Measurements from ENCODE around the gene MED12L.

DNA sequence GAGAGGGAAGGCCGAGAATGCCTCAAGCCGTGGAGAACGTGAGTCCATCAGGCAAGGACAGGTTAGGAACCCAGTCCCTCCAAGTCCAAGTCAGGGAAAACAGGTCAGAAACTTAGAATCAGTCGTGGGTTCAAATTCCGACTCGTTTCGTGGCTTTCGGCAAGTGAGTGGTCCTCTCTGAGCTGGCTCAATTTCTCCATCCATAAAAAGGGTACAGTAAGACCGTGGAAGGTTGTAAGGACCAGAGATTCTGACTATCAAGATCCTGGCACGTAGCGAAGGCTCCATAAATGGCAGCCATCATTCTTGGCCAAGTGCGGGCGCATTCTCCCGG is 604 bp upstream of the MED12L start:
- TF ChIP-seq, protein P1, sequence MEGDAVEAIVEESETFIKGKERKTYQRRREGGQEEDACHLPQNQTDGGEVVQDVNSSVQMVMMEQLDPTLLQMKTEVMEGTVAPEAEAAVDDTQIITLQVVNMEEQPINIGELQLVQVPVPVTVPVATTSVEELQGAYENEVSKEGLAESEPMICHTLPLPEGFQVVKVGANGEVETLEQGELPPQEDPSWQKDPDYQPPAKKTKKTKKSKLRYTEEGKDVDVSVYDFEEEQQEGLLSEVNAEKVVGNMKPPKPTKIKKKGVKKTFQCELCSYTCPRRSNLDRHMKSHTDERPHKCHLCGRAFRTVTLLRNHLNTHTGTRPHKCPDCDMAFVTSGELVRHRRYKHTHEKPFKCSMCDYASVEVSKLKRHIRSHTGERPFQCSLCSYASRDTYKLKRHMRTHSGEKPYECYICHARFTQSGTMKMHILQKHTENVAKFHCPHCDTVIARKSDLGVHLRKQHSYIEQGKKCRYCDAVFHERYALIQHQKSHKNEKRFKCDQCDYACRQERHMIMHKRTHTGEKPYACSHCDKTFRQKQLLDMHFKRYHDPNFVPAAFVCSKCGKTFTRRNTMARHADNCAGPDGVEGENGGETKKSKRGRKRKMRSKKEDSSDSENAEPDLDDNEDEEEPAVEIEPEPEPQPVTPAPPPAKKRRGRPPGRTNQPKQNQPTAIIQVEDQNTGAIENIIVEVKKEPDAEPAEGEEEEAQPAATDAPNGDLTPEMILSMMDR (IDR thresholded peaks at IDR 0.05), result no peak
- TF ChIP-seq POLR2A (IDR thresholded peaks at IDR 0.05), result no peak
